Memory B cell (primary cell): ENCODE data around the gene PLCD3.

Experiments used
- ATAC-seq: fragments of 150-1000 bp; cut with Tn5 transposase; 2 replicates; pipeline ENCODE4 v1.10.0; 2021; ENCODE audit warnings: low read depth, mild to moderate bottlenecking, moderate library complexity
- DNase-seq, 2 donors: peaks; one replicate each; pipeline ENCODE4 v3.0.0; 2022; ENCODE audit warnings: low spot score in 2 of 2
- H3K27ac Mint-ChIP-seq: one replicate; pipeline ENCODE4 v1.8.0; 2022; ENCODE audit warnings: mild to moderate bottlenecking, moderate library complexity, mixed read lengths
- H3K27me3 Mint-ChIP-seq: one replicate; pipeline ENCODE4 v1.8.0; 2022; ENCODE audit warnings: mixed read lengths
- H3K36me3 Mint-ChIP-seq: one replicate; pipeline ENCODE4 v1.8.0; 2022; ENCODE audit warnings: mild to moderate bottlenecking, mixed read lengths
- H3K4me1 Mint-ChIP-seq: one replicate; pipeline ENCODE4 v1.8.0; 2022; ENCODE audit warnings: mixed read lengths
- H3K4me3 Mint-ChIP-seq: one replicate; pipeline ENCODE4 v1.8.0; 2022; ENCODE audit warnings: mild to moderate bottlenecking, moderate library complexity, mixed read lengths
- H3K9me3 Mint-ChIP-seq: one replicate; pipeline ENCODE4 v1.8.0; 2022; ENCODE audit warnings: mixed read lengths

PLCD3 gene

GRCh38 chr17:45123076-45123770 lies 9.1 kb downstream of the PLCD3 start:
- no peaks in the 10 kb centered on the region for H3K4me1 Mint-ChIP-seq
- ATAC-seq (no peak), DNase-seq (no peak)
- peaks cover 4% of the 10 kb centered on the region for H3K27me3 Mint-ChIP-seq
- no peaks in the 10 kb centered on the region for H3K9me3 Mint-ChIP-seq
- H3K27ac Mint-ChIP-seq, result no peak overlapping the region
- no peak overlapping the region for H3K4me3 Mint-ChIP-seq
- no peaks in the 10 kb centered on the region for H3K36me3 Mint-ChIP-seq

- H3K27ac Mint-ChIP-seq, result no peak overlapping the region
- no peaks in the 10 kb centered on the region for H3K36me3 Mint-ChIP-seq
- no peaks in the 10 kb centered on the region for H3K4me1 Mint-ChIP-seq
- DNase-seq, result no peak
- peaks cover 7% of the 10 kb centered on the region for H3K27me3 Mint-ChIP-seq
- no peak overlapping the region for H3K4me3 Mint-ChIP-seq
- H3K9me3 Mint-ChIP-seq, result no peaks in the 10 kb centered on the region
- no peak for ATAC-seq
Measured at GRCh38 chr17:45121055-45121454, 11.3 kb downstream of the PLCD3 start.

GRCh38 chr17:45120558-45120957 lies 11.8 kb downstream of the PLCD3 start:
- no peaks in the 10 kb centered on the region for H3K9me3 Mint-ChIP-seq
- H3K4me3 Mint-ChIP-seq, result no peak overlapping the region
- peaks cover 9% of the 10 kb centered on the region for H3K27me3 Mint-ChIP-seq
- no peaks in the 10 kb centered on the region for H3K4me1 Mint-ChIP-seq
- H3K27ac Mint-ChIP-seq, result no peak overlapping the region
- ATAC-seq, result no peak
- H3K36me3 Mint-ChIP-seq, result no peaks in the 10 kb centered on the region
- no peak for DNase-seq

GRCh38 chr17:45119964-45120363 lies 12.4 kb downstream of the PLCD3 start:
- H3K4me3 Mint-ChIP-seq, result no peak overlapping the region
- H3K4me1 Mint-ChIP-seq, result no peaks in the 10 kb centered on the region
- no peak overlapping the region for H3K27ac Mint-ChIP-seq
- H3K27me3 Mint-ChIP-seq, result peaks cover 9% of the 10 kb centered on the region
- ATAC-seq (no peak), DNase-seq (no peak)
- no peaks in the 10 kb centered on the region for H3K36me3 Mint-ChIP-seq
- H3K9me3 Mint-ChIP-seq, result no peaks in the 10 kb centered on the region

- no peaks in the 10 kb centered on the region for H3K4me1 Mint-ChIP-seq
- H3K27ac Mint-ChIP-seq, result no peak overlapping the region
- no peak for ATAC-seq
- no peak for DNase-seq
- H3K9me3 Mint-ChIP-seq, result no peaks in the 10 kb centered on the region
- no peaks in the 10 kb centered on the region for H3K36me3 Mint-ChIP-seq
- no peak overlapping the region for H3K4me3 Mint-ChIP-seq
- peaks cover 9% of the 10 kb centered on the region for H3K27me3 Mint-ChIP-seq
Measured at GRCh38 chr17:45118691-45119090, 13.6 kb downstream of the PLCD3 start.

- DNase-seq (no peak), ATAC-seq (no peak)
- Mint-ChIP-seq H3K9me3 (no peaks in the 10 kb centered on the region), H3K36me3 (no peaks in the 10 kb centered on the region), H3K4me3 (no peak overlapping the region), H3K4me1 (no peaks in the 10 kb centered on the region), H3K27me3 (peaks cover 9% of the 10 kb centered on the region), H3K27ac (no peak overlapping the region)
Measured at GRCh38 chr17:45117848-45118646, 14.3 kb downstream of the PLCD3 start.

GRCh38 chr17:45117334-45117733 lies 15.0 kb downstream of the PLCD3 start:
- H3K27ac Mint-ChIP-seq, result no peak overlapping the region
- no peaks in the 10 kb centered on the region for H3K4me1 Mint-ChIP-seq
- DNase-seq (no peak), ATAC-seq (no peak)
- H3K9me3 Mint-ChIP-seq, result no peaks in the 10 kb centered on the region
- H3K27me3 Mint-ChIP-seq, result peaks cover 9% of the 10 kb centered on the region
- no peak overlapping the region for H3K4me3 Mint-ChIP-seq
- no peaks in the 10 kb centered on the region for H3K36me3 Mint-ChIP-seq

- no peak overlapping the region for H3K4me3 Mint-ChIP-seq
- peaks cover 3% of the 10 kb centered on the region for H3K4me1 Mint-ChIP-seq
- DNase-seq, result no peak
- H3K36me3 Mint-ChIP-seq, result no peaks in the 10 kb centered on the region
- H3K27me3 Mint-ChIP-seq, result peaks cover 8% of the 10 kb centered on the region
- H3K9me3 Mint-ChIP-seq, result no peaks in the 10 kb centered on the region
- no peak overlapping the region for H3K27ac Mint-ChIP-seq
- no peak for ATAC-seq
Measured at GRCh38 chr17:45116434-45117016, 15.8 kb downstream of the PLCD3 start.

GRCh38 chr17:45115871-45116270 lies 16.4 kb downstream of the PLCD3 start:
- Mint-ChIP-seq H3K27ac (no peak overlapping the region), H3K27me3 (peaks cover 6% of the 10 kb centered on the region), H3K9me3 (no peaks in the 10 kb centered on the region), H3K4me3 (no peak overlapping the region), H3K4me1 (peaks cover 4% of the 10 kb centered on the region), H3K36me3 (no peaks in the 10 kb centered on the region)
- no peak for DNase-seq
- ATAC-seq, result no peak

GRCh38 chr17:45115015-45115625 lies 17.2 kb downstream of the PLCD3 start:
- H3K4me1 Mint-ChIP-seq, result peaks cover 4% of the 10 kb centered on the region
- peak overlapping the region; percentile 28 for H3K27ac Mint-ChIP-seq
- no peak for ATAC-seq
- H3K36me3 Mint-ChIP-seq, result no peaks in the 10 kb centered on the region
- peaks cover 6% of the 10 kb centered on the region for H3K27me3 Mint-ChIP-seq
- H3K4me3 Mint-ChIP-seq, result no peak overlapping the region
- DNase-seq, result no peak
- H3K9me3 Mint-ChIP-seq, result no peaks in the 10 kb centered on the region

- Mint-ChIP-seq H3K4me3 (no peak overlapping the region), H3K27me3 (peaks cover 6% of the 10 kb centered on the region), H3K9me3 (no peaks in the 10 kb centered on the region), H3K27ac (no peak overlapping the region), H3K36me3 (no peaks in the 10 kb centered on the region), H3K4me1 (peaks cover 4% of the 10 kb centered on the region)
- no peak for DNase-seq
- ATAC-seq, result no peak
Measured at GRCh38 chr17:45114117-45114932, 18.0 kb downstream of the PLCD3 start.

- Mint-ChIP-seq H3K4me3 (peak overlapping the region; percentile 8), H3K9me3 (no peaks in the 10 kb centered on the region), H3K4me1 (peaks cover 4% of the 10 kb centered on the region), H3K36me3 (peaks cover under 1% of the 10 kb centered on the region), H3K27me3 (peaks cover 6% of the 10 kb centered on the region), H3K27ac (no peak overlapping the region)
- no peak for DNase-seq
- ATAC-seq, result no peak
Measured at GRCh38 chr17:45113424-45113754, 18.9 kb downstream of the PLCD3 start.

GRCh38 chr17:45112559-45113423 lies 19.5 kb downstream of the PLCD3 start:
- Mint-ChIP-seq H3K9me3 (no peaks in the 10 kb centered on the region), H3K27ac (no peak overlapping the region), H3K27me3 (peaks cover 6% of the 10 kb centered on the region), H3K4me1 (peaks cover 4% of the 10 kb centered on the region), H3K36me3 (peaks cover 2% of the 10 kb centered on the region), H3K4me3 (peak overlapping the region; percentile 8)
- DNase-seq (no peak), ATAC-seq (no peak)
